ENCODE results near the gene UGT1A7.
"Not testable (repeated sequence)": the region's sequence is repeated elsewhere in the genome, so short reads cannot be mapped to it uniquely, and the experiment has no call there.

The UGT1A7 gene

DNA sequence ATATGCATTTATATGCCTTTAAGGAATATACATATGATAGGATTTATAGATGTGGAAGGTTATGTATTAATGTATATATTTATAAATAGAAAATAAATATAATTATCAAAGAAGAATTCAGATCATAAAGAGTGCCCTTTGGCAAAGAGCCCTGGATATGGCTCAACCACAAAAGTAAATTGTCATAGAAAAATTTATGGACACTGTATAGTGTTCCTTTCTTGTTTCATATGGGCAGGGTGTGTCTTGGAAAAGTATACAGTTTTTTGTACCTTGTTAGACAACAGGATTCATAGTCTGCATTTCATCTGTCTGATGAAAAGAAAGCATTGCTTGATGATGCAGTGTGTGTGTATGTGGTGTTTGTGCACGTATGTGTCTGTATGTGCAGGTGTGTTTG lies 2.9 kb downstream of the UGT1A7 start:
- no peak for ATAC-seq

DNA sequence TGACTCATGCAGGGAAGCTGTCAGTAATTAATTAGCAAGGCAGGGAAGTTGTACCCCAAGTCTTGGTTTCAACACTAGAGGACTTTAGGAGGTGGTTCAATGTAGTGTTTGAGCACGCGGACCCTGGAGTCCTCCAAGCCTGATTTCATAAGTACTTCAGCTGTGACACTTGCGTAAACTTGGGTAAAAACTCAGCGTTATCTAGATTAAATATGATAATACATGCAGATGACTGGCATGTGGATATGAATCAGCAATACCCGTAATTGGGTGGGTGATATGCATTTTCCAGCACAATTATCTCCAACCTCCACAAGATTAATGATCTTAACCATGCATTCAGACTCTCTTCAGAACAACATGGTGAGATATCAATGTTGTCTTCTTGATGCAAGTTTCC lies 5.2 kb downstream of the UGT1A7 start:
- ATAC-seq = no peak

DNA sequence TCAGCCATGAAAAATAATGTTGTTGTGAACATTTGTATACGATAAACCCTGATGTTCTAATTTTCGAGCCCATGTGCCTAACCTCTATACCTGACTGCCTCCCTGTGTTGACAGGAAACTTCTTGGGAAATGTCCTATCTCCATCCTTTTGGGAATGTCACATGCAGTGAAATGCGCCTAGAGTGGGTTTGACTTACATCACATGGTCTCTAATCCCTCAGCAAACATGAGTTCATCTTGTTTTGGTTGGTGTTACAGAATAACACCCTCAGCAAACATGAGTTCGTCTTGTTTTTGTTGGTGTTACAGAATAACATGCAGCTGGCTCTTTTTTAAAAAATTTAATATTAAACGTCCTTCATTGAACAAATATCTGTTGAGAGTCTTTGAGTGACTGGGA lies 6.6 kb downstream of the UGT1A7 start:
- no peak for ATAC-seq

DNA sequence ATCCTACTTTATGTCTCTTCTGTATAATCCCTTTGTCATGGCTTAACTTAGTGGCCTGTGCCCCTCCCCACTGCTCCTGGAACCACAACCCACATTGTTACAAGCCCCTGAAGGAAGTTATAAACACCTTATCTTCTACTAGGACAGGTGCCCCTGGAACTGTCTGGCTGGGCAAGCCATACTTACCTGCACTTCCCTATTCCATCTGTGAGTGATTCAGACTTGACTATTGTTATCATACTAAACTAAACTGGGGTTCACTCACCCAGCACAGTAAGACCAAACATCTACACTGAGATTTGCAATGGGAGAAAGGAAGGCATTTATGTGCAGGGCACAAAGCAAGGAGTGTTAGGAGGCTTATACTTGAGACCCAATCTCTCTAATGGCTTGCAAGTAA lies 7.3 kb downstream of the UGT1A7 start:
- ATAC-seq = no peak

DNA sequence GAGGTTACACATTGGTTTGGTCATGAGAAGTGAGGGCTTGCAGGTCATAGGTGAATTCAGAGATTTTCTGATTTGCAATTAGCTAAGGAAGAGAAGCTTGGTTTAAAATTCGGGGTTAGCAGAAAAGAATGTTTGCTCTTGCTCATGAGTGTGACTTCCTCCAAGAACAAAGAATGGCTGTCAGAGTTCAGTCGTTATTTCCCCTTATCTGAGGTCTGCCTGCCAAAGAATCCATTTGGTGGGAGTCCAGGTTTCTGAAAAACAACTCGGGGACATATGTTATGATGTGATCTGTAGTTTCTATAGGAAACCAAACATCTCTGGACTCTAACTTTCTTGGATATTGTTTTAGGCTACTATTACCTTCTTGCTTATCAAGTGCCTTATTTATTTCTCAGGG lies 7.8 kb downstream of the UGT1A7 start:
- no peak for ATAC-seq

DNA sequence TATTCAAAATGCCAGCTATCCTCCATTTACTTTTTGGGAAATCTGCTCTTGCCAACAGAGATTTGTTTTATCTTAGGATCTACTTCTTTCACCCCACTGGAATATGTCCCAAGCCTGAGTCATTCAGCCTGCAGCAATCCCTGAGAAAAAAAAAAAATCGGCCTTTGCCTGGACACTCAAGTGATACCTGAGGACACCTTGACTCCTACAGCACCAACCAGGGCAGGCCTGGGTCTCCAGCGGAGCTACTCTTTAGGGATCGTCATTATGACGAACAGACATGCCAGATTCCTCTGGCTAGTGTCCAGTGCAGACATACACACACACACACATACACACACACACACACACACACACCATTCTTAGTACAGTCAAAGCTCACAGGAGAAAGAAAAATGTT lies 8.7 kb downstream of the UGT1A7 start:
- no peak for ATAC-seq

DNA sequence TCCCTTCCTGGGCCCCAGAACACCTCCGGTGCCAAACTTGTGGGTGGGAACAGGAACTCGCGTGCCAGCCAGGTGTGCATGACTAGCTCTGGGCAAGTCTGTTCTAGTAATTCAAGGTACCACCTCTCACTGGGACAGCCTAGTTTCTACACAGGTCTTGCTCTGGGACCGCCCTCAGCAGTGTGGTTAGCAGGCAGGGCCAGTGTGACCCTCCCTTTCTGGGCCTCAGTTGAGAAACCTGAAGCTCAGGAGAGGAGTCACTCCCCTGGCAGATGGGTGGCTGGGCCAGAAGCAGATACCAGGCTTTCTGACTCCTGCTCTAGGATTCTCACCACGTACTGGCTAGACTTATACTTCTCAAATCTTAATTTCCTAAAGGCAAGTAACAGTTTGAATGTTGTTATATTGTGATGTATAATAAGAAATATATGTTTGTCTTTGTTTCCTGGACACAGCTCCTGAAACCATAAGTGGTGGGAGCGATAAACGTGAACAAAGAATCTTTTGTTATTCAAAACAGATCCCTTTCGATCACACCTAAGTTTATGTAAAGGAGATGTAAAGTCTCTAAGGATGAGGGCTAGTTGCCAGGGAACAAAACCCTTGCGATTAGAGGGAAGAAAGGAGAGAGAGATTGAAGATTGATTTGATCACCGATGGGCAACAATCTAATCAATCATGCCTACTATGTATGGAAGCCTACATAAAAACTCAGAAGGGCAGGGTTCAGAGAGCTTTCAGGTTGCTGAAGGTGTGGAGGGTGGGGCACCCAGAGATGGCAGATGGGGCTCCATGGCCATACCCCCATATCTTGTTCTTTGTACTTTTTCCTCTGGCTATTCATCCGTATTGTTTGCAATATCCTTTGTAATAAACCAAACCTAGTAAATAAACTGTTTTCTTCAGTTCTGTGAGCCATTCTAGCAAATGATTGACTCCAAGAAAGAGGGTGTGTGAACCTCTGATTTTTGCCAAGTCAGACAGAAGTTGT lies 10.0 kb downstream of the UGT1A7 start:
- no peak for ATAC-seq

DNA sequence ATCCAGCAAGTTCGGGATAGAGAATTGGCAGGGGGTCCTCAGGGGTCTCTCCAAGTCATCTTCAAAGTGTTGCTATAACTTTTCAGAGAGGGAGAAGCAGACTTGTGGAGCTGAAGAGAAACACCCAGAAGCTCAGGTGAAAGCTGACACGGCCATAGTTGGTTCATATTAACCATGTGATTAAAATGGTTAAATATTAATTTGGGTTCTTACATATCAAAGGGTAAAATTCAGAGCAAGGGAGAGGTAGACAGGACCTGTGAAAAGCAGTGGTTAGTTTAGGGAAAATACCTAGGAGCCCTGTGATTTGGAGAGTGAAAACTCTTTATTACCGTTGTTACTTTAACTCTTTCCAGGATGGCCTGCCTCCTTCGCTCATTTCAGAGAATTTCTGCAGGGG lies 10.9 kb downstream of the UGT1A7 start, which contains the start of gene UGT1A6:
TSS of gene UGT1A6 (plus strand) at position 243 of the 400 bp plus-strand sequence. CDS start at position 358, 115 bp downstream.
- no peak for ATAC-seq

DNA sequence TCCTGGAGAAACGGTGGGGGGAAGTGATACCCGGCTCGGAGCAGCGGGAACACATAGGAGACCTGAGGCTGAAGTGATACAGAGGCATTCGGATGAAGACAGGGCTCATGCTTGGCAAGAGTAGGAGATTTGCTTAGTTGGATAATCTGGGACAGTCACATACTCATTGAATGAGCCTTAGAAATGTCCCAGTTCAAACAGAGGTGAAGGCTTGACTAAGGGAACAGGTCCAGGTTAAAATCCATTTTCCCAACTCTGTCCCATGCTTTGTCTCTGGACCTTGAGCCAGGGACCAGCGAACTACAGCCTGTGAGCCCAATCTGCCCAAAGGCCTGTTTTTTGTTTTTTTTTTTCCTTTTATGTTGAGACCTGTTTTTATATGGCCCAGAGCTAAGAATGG lies 12.3 kb downstream of the UGT1A7 start:
- no peak for ATAC-seq

DNA sequence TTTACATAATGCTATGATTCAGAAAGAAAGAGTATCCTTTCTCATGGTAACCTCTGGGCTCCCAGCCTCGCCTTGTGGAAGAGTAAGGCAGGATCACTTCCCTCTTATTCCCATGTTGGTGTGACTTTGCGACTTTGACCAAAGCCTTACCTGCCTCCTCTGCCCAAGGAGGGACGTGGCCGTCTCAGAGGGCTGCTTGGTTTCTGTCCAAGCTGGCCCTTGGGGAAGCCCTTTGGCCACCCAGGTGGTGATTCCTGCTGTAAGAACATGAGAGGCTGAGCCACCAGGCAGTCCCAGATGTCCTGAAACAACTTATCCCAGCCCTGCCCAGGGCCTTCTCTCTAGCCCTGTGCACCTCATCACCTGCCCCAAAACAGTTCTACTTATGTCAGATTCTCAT lies 17.0 kb downstream of the UGT1A7 start:
- ATAC-seq = no peak

DNA sequence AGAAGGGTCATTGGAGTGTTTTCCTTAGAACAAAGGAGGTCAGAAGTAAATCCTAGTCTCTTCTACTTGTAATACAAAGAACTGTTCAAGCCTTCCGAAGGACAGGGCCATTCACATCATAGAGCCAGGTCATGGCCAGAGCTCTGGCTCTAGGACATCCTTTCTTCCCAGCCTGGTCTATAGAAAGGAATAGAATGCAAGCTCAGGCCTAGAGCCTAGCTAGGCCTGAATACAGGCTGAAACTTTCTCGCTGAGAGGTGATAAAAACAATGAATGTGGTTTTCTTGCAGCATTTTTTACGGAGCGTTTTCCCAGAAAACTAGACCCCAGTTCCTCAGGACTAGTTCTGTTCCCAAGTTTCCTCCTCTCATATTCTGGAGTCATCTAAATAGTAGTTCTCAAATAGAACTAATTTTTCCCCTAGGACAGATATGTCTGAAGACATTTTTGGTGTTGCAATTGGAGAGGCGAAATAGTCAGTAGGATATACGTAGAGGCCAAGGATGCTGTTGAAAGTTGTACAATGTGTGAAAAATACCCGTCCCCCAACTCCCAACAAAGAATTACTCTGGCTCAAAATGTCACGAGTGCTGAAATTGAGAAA lies 17.8 kb downstream of the UGT1A7 start:
- no peak for ATAC-seq

DNA sequence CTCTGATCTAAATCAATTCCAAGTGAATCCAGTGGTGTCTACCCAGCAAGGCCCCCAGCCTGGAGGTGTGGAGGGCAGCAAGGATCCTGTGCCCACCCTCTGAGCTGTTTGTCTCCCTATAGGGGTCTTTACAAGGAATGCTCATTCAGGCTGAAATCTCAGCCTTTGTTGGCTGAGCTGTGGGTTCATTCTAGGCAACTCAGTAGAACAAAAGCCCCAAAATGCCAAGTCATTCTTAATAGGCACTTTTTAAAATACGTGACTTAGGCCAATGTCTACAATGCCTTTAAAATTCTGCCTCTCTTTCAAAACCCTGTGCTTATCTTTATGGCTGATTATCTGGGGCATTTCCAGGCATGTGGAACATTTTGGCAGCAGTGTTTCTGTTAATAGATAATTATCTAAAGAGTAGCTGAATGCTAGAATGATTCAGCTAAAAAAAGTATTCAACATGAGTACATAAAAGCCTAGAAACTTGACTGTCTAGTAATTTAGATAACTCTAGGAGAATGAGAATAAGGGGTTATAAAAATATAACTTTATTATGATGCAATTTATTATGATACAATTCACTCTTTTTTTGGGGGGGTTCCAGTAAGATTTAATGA lies 18.4 kb downstream of the UGT1A7 start:
- no peak for ATAC-seq

DNA sequence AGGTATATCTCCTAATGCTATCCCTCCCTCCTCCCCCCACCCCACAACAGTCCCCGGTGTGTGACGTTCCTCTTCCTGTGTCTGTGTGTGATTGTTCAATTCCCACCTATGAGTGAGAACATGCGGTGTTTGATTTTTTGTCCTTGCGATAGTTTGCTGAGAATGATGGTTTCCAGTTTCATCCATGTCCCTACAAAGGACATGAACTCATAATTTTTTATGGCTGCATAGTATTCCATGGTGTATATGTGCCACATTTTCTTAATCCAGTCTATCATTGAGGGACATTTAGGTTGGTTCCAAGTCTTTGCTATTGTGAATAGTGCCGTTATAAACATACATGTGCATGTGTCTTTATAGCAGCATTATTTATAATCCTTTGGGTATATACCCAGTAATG lies 19.1 kb downstream of the UGT1A7 start:
- ATAC-seq = not testable (repeated sequence)

DNA sequence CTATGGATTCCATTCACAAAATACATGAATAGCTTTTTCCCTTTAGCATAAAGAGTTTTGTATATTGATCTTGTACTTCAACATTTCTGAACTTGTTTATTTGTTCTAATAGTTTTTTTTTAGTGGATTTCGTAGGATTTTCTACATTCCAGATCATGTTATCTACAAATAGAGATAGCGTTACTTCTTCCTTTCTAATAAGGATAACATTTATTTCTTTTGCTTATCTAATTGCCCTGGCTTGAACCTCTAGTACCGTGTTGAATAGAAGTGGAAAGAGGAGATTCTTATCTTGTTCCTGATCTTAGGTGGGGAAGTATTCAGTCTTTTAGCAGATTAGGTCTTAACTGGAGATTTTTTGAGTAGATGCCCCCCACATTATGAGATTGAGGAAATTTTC lies 20.5 kb downstream of the UGT1A7 start:
- no peak for ATAC-seq

DNA sequence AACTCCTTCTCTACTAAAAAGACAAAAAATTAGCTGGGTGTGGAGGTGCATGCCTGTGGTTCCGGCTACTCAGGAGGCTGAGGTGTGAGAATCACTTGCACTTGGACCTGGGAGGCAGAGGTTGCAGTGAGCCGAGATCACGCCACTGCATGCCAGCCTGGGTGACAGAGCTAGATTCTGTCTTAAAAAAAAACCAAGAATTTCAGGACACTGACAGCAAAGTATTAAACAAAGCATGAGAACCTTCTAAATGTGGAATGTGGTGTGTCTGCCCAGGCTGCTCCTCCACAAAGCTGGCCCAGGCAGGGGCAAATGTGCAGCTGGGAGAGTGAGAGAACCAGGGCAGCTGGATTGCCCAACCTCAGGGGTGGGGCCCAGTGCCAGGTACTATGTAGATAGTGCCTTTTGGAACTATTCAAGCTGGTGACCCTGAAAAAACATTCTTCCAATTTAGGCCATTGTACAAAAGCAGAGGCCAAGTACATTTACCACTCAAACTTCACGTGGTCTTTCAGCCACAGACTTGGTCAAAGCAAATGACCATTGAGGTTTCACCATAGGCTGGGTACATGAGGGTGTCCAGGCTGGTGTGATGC lies 24.3 kb downstream of the UGT1A7 start:
- no peak for ATAC-seq

DNA sequence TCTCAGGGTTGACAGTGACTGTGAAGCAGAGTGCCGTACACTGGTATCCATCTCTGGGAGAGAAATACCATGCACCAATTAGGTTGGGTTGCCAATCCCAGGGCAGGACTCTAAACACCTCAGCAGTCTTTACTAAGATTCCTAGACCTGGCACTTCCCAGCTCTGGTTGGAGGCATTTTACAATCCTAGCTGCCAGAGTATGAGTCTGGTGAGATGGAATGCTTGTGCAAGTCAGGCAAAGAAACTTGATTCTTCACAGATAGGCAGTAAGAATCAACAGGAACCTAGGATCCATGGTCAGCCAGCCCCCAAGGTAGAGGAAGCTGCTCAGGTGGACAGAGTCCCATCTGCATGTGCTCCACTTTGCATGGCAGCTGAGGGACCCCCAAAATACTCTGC lies 25.0 kb downstream of the UGT1A7 start:
- no peak for ATAC-seq

DNA sequence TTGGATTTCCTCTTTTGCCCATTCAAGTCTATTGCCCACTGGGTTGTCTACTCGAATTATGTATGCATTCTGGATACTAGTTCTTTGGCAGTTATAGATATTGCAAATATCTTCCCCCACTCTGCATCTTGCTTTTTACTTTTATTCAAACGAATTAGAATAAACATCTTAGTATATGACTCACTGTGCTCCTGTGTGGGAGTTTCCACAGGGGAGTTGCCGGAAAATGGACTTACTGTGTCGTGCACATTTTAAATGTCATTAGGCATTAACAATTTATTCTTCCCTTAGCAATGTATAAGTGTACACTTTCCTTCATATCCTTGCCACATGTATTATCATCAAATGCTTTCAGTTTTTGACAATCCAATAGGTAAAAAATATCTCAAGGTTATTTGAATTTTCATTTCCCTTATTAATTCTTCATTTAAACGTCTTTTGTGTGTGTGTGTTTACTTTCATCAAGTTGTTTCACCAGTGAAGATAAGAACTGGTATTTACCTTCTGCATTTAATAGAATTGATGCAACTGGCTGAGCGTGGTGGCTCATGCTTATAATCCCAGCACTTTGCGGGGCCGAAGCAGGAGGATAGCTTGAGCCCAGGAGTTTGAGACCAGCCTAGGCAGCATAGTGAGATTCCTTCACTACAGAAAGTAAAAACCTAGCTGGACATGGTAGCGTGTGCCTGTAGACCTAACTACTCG lies 26.4 kb downstream of the UGT1A7 start:
- no peak for ATAC-seq

DNA sequence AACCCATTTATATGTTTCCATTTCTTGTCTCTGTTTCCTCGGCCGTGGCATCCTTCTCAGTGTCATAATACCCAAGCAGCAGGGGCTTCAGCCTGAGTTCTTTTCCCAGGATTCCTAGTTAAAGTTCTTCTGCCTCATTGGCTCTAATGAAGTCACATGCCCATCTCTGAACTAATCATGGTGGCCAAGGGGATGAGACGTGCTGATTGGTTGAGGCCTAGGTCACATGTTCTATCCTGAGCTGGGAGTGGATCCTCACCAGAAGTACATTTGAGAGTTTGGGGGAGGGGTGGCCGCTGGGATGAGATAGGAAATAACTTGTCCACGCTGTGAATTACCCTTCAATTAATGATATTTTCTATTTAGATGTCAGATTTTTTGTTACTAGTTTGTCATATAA lies 27.2 kb downstream of the UGT1A7 start:
- ATAC-seq = no peak

DNA sequence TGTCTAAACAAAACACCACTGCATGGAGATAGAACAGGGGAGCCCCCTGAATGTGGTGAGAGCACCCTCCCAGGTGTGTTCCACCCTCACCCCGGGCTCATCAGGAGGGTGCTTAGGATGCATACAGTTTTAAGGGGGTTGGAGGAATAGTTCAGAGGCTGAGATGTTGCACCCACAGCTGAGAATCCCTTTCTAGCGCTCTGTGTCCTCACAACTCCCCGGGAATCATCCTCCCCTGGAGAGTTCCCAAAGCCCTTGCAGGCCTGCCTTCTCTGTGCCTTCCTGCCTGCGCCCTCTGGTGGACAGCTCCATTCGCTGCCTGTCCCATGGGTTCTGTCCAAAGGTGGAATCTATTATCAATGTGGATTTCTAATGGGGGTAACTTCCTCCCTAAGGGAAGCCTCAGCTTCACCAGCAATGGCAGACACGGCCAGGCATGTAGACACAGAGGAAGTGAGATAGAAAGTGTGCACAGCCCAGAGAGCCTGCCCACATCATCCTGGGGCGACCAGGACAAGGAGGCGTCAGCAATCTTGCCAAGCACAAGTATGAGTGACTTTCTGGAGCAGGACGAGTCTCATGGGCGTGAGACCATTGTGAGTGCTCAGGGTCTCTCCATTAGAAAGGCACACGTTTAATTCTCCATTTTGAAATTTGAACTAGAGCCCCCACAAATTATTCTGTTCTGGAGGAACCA lies 29.8 kb downstream of the UGT1A7 start:
- ATAC-seq = peak in 1 of 2 donors; percentile 35

DNA sequence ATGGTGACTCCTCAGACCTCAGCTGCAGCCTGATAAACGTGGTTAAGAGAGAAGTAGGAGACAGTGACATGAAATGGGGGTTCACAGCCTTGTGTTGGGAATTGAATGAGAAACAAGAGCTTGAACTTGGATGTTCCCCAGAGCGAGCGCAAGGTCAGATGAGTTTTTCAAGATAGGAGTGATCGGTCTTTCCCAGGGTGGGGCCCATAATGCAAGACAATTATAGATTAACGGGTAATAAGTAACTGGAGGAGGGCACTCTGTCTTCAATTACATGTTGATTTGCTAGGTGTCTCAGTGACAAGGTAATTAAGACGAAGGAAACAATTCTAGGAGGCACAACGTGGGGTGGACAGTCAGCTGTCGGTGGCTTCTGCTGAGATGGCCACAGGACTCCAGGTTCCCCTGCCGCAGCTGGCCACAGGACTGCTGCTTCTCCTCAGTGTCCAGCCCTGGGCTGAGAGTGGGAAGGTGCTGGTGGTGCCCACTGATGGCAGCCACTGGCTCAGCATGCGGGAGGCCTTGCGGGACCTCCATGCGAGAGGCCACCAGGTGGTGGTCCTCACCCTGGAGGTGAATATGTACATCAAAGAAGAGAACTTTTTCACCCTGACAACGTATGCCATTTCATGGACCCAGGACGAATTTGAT lies 31.0 kb downstream of the UGT1A7 start, which contains the start of gene UGT1A5:
TSS of gene UGT1A5 (plus strand) at position 297 of the 651 bp plus-strand sequence. CDS start at position 382, 85 bp downstream.
- ATAC-seq = no peak

DNA sequence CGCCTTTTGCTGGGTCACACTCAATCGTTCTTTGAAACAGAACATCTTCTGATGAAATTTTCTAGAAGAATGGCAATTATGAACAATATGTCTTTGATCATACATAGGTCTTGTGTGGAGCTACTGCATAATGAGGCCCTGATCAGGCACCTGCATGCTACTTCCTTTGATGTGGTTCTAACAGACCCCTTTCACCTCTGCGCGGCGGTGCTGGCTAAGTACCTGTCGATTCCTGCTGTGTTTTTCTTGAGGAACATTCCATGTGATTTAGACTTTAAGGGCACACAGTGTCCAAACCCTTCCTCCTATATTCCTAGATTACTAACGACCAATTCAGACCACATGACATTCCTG lies 31.5 kb downstream of the UGT1A7 start:
- no peak for ATAC-seq

Measured in activated CD4-positive, CD25-positive, alpha-beta regulatory T cell treated with anti-CD3 and anti-CD28 coated beads, Interleukin-2, amount 50 U/mL, for 24 hours (primary cell).